ENCODE results near the gene UNC5CL. TPM values are rescaled to one million over a fixed set of nuclear protein-coding genes. Genes with fewer than 3 reads are reported as not detected.
"Not testable (repeated sequence)": the region's sequence is repeated elsewhere in the genome, so short reads cannot be mapped to it uniquely, and the experiment has no call there.

The UNC5CL gene
- total RNA-seq, 1 donor from 2014 or later, result 2.2 TPM

- Mint-ChIP-seq H3K4me3 (no peak overlapping the region), H3K9me3 (peaks cover 3% of the 10 kb centered on the region), H3K27ac (no peak overlapping the region), H3K36me3 (ENCODE audit: low read depth) (no peaks in the 10 kb centered on the region), H3K27me3 (peaks cover 3% of the 10 kb centered on the region), H3K4me1 (peaks cover 10% of the 10 kb centered on the region)
- DNase-seq, result no peak
- no peak for TF ChIP-seq CTCF (IDR thresholded peaks at IDR 0.05)
- ATAC-seq (ENCODE audit: low read depth), result no peak
- intact Hi-C loops (cut with micrococcal nuclease), result no loop called here
- POLR2A ChIA-PET, result no interaction called here
- CTCF ChIA-PET, result no interaction called here
These were observed 15.9 kb downstream of the UNC5CL start for GRCh38 chr6:41023114-41023513.

- Mint-ChIP-seq H3K9me3 (peaks cover 4% of the 10 kb centered on the region), H3K36me3 (ENCODE audit: low read depth) (no peaks in the 10 kb centered on the region), H3K27me3 (peaks cover 4% of the 10 kb centered on the region), H3K4me3 (no peak overlapping the region), H3K27ac (no peak overlapping the region), H3K4me1 (peaks cover 3% of the 10 kb centered on the region)
- intact Hi-C loops (cut with micrococcal nuclease), result no loop called here
- TF ChIP-seq CTCF (IDR thresholded peaks at IDR 0.05), result no peak
- ChIA-PET CTCF (no interaction called here), POLR2A (no interaction called here)
- ATAC-seq (ENCODE audit: low read depth), result no peak
- DNase-seq, result no peak
These were observed 16.7 kb downstream of the UNC5CL start for GRCh38 chr6:41022294-41022693.

- TF ChIP-seq CTCF (IDR thresholded peaks at IDR 0.05), result no peak
- Mint-ChIP-seq H3K36me3 (ENCODE audit: low read depth) (no peaks in the 10 kb centered on the region), H3K27ac (no peak overlapping the region), H3K27me3 (peaks cover 4% of the 10 kb centered on the region), H3K4me1 (no peaks in the 10 kb centered on the region), H3K4me3 (no peak overlapping the region), H3K9me3 (peaks cover 4% of the 10 kb centered on the region)
- ChIA-PET CTCF (no interaction called here), POLR2A (no interaction called here)
- DNase-seq (no peak), ATAC-seq (ENCODE audit: low read depth) (no peak)
- intact Hi-C loops (cut with micrococcal nuclease), result no loop called here
These were observed 17.2 kb downstream of the UNC5CL start for GRCh38 chr6:41021832-41022231.

GRCh38 chr6:41017663-41018062 is 21.4 kb downstream of the UNC5CL start:
- Mint-ChIP-seq H3K27me3 (peaks cover 4% of the 10 kb centered on the region), H3K9me3 (peaks cover 4% of the 10 kb centered on the region), H3K27ac (no peak overlapping the region), H3K4me1 (no peaks in the 10 kb centered on the region), H3K4me3 (no peak overlapping the region), H3K36me3 (ENCODE audit: low read depth) (no peaks in the 10 kb centered on the region)
- intact Hi-C loops (cut with micrococcal nuclease), result no loop called here
- DNase-seq (no peak), ATAC-seq (ENCODE audit: low read depth) (no peak)
- ChIA-PET POLR2A (no interaction called here), CTCF (interaction anchor here (1.1 kb wide), 1 partner anchor 9 kb away, joined by 3 read pairs; no protein-coding TSS in a partner anchor)
- no peak for TF ChIP-seq CTCF (IDR thresholded peaks at IDR 0.05)

GRCh38 chr6:41015860-41016259 is 23.2 kb downstream of the UNC5CL start:
- intact Hi-C loops (cut with micrococcal nuclease); POLR2A ChIA-PET: not testable (repeated sequence)

GRCh38 chr6:41014780-41015179 is 24.2 kb downstream of the UNC5CL start:
- ChIA-PET CTCF (interaction anchor here (4.7 kb wide), 1 partner anchor 13 kb away, joined by 16 read pairs; no protein-coding TSS in a partner anchor), POLR2A (no interaction called here)
- TF ChIP-seq CTCF (IDR thresholded peaks at IDR 0.05), result no peak
- DNase-seq (no peak), ATAC-seq (ENCODE audit: low read depth) (no peak)
- H3K9me3 Mint-ChIP-seq, result peaks cover 4% of the 10 kb centered on the region
- H3K4me3 Mint-ChIP-seq, result no peak overlapping the region
- intact Hi-C loops (cut with micrococcal nuclease), result no loop called here
- no peak overlapping the region for H3K27ac Mint-ChIP-seq
- no peaks in the 10 kb centered on the region for H3K36me3 Mint-ChIP-seq (ENCODE audit: low read depth)
- peaks cover 6% of the 10 kb centered on the region for H3K27me3 Mint-ChIP-seq
- no peaks in the 10 kb centered on the region for H3K4me1 Mint-ChIP-seq

More at GRCh38 chr6:41015860-41016259, 23.2 kb downstream of the UNC5CL start:
- H3K9me3 Mint-ChIP-seq; DNase-seq; H3K27me3 Mint-ChIP-seq; H3K4me1 Mint-ChIP-seq; H3K27ac Mint-ChIP-seq; H3K36me3 Mint-ChIP-seq (ENCODE audit: low read depth); ATAC-seq (ENCODE audit: low read depth); H3K4me3 Mint-ChIP-seq: not testable (repeated sequence)
- CTCF ChIA-PET, result interaction anchor here (4.7 kb wide), 1 partner anchor 12 kb away, joined by 16 read pairs; no protein-coding TSS in a partner anchor

Data from activated B cell treated with CpG ODN at 0.5 μM for 24 hours (primary cell).